ENCODE measurements around the gene CMIP. TPM values are rescaled to one million over a fixed set of nuclear protein-coding genes. Genes with fewer than 3 reads are reported as not detected.

The CMIP gene
- total RNA-seq, 1 donor from 2014 or later, result 19.8 TPM

DNA sequence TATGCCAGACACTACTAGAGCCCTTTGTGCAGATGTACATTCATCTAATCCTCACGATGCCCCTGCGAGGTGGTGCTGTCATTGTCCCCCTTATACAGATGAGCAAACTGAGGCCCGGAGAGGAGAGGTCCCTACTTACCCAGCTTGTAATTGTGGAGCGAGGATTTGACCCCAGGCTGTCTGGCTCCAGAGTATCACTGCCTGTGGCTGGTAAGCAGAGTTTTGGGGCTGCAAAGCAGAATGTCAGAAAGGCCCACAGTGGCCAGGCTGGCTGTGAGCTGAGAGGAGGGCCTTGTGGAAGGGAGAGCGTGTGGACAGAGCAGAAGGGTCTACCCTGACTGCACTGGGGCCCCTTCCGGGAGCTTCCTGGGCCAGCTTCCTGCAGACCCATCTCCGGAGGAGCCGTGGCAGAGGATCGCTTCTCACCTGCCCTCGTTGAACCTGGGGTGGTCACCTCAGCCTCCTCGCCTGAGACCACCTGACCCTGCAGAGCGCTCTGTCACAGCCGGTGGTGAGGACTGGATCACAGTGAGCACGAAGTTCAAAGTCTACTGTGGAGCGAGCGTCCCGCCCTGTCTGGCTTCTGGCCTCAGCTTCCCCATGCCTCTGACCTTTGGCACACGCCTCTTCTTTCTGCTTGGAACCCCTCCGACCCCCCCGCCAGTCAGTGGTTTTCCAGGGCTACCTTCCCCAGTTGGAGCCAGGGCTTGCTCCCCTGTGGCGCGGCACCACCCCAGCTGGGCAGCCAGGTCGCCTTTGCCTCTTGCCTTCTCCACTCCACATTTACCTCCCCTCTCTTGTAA is 12.1 kb downstream of the CMIP start:
- intact Hi-C loops (cut with DNase I), result no loop called here

DNA sequence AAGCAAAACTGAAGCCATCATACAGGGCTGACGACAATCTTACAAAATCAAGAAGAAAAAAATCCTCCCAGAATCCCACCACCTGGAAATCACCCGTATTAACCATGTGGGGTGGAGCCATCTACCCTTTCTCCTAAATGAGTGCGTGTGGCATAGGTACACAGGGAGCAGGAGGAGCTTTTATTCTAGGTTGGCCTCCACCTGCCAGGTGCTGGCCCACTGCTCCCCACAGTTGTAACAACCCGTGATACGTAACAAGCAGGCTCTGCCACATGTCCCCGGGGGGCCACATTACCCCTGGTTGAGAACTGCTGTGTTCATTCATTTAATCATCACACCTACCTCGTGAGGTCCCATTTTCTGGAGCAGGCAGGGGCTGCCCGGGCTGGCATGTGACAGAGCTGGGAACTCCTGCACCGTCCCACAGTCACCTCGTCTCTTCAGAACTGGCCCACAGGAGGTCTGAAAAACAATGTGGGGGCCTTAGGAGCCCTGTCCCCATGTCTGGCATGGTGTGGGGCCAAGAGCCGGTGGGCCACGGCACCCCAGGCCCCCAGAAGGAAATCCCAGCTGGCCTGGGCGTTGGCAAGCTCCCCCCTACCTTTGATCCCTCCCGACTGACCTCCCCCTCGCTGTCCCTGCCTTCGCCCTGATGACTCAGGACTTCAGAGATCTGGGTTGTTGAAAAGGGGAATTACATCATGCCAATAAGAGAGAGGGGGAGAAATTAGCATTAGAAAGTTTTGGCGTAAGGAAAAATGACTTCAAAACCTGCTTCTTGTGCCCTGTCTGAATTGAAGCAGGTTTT is 12.9 kb downstream of the CMIP start:
- intact Hi-C loops (cut with DNase I), result no loop called here
- no peak for DNase-seq (ENCODE audit: low spot score)

More for the DNA sequence above, 12.1 kb downstream of the CMIP start:
- DNase-seq (ENCODE audit: low spot score), result no peak

DNA sequence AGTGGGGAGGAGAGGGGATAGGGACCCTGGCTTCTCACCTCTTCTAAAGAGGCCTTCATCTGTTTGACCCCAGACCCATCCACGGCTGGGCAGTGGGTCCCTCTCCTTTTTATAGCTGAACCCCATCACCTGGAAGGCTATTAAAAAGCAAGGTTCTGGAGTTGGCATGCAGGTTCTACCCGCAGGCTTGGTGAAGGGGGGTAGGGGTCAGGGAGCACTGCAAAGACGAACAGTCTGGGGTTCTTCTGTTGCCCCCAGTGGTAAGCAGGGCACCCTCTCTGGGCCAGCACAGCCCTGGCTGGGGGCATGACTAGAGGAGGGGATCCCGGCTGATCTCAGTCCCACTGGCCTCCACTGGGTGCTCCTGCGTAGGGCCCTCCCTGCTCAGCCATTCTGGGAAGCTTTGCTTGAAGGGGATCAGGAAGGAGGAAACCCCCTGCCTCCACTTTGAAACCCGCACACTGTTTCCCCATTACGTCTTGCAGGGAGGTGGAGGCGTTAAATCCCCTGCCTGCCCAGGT is 13.6 kb downstream of the CMIP start:
- intact Hi-C loops (cut with DNase I), result no loop called here
- DNase-seq (ENCODE audit: low spot score), result no peak

DNA sequence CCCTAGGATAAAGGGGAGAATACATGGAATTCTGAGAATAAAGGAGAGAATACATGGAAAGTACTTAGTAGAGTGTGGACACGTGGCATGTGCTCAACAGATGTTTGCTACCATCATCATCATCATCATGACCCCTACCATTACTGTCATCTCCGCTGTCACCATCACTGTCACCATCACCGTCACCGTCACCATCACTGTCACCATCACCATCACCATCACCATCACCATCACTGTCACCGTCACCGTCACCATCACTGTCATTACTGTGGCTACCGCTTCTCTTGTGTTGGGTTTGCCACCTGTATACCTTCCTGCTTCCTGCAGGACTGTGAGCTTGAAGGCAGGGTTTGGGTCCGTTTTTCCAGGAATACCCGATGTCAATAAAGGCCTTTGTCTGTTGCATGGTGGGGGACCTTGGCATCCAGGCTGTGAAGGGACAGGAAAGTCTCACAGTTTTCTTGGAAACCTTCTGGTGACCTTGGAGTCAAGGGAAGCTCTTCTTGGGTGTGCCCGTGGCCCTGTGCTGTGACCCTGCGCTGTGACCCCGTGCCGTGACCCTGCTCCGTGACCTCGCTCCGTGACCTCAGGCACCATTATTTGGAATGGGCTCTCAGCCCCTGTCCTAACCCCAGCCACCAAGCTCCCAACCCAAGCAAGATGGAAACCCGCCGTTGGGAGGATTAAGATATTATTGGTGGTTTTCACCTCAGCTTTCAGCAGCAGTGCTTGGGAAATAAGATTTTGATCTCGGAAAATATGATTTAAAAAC is 14.4 kb downstream of the CMIP start:
- intact Hi-C loops (cut with DNase I), result no loop called here
- DNase-seq (ENCODE audit: low spot score), result no peak

DNA sequence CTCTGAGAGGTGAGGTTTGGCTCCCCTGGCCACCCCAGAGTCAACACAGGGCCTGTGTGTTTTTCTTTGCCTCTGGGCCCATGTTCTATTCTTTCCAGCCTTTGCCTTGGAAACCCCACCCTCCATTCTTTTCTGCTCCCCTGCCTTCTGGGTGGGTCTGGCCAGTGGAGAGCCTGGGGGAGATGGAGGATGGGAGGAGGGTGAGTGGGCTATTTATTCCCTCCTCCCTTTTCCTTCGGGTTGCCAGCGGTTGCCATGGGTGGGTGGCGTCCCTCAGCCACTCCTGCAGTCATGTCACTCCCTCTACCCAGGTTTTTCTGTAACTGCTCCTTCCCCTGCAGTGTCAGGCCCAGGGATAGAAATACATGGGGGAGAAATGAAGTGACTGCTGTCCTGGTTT is 15.5 kb downstream of the CMIP start:
- no peak for DNase-seq (ENCODE audit: low spot score)
- intact Hi-C loops (cut with DNase I), result no loop called here

DNA sequence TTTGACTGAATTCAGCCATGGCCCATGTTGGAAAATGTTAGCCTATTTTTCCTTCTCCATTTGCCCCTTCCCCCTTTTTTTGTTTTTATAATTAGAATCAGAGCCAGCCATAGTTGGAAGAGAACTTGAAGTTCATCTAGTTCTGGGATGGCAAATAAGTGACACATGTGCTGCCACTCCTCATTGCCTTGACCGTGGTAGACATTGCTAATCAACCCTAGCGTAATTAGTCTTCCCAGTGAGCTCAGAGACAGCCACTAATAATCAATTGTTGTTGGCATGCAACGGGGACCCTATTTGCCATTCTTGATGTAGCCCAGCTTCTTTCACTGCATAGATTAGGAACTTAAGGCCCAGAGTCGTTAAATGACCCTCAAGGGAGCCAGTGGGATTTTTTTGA is 16.6 kb downstream of the CMIP start:
- no peak for DNase-seq (ENCODE audit: low spot score)

DNA sequence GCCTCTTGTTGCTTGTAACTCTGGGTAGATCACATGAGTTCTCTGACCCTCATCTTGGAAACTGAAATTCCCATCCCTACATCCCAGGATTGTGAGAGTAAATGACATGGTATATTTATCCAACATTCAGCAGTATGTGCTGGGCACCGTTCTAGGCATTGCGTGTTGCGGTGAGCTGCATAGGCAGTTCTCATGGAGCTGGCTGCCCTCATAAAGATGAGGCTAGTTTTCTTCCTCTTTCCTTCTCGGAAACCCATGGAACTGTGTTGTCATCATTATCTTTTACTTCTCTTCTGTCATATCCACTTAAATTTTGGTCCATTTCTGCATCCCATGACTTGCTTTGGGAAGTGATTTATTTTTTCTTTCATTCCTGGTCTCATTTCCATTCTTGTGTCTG is 17.2 kb downstream of the CMIP start:
- intact Hi-C loops (cut with DNase I), result no loop called here
- DNase-seq (ENCODE audit: low spot score), result no peak

More for the DNA sequence above, 16.6 kb downstream of the CMIP start:
- intact Hi-C loops (cut with DNase I), result no loop called here

DNA sequence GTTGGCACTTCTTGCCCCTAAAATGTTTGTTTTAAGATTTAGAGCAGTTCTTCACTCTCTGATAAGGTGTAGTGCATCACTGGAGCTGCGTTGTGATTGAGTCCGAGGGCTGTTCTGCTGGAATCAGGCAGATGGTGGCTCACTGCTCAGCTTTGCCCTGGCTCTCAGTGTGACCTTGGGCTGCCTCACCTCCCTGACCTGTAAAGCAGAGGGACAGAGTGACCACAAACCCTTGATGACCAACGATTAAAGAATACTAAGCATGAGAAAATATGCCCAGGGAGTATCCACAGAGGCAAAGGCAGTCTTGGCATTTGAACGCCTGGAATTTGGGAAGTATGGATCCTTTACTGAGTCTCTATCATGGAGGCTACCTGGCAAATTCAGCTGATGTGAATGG is 18.1 kb downstream of the CMIP start:
- intact Hi-C loops (cut with DNase I), result no loop called here
- DNase-seq (ENCODE audit: low spot score), result no peak

DNA sequence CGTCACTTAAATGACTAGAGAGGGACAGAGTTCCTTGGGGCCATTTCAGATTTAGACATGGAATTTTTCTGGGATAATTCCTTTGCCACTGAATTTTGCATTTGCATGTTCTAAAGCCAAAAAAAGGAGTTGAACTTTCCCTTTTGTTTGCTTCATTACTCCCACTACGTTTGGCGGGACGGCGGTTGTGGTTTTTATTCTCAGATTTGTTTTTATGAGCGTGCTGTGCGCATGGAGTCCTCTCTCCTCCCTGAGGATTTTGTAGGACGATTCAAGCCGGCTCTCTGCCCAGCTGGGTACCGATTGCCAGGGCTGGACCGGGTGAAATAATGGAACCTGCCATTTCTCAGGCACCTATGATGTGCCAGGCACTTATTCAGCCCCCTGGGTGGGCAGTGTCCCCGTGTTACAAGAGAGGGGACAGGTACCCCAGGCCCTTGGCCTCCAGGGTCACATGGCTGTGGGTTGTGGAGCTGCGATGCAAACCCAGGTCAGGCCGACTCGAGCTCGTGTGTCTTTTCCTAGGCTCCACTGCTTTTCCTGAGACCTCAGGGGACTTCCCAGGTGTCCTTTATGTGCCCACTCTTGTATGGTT is 18.8 kb downstream of the CMIP start:
- intact Hi-C loops (cut with DNase I), result no loop called here
- DNase-seq (ENCODE audit: low spot score), result no peak

DNA sequence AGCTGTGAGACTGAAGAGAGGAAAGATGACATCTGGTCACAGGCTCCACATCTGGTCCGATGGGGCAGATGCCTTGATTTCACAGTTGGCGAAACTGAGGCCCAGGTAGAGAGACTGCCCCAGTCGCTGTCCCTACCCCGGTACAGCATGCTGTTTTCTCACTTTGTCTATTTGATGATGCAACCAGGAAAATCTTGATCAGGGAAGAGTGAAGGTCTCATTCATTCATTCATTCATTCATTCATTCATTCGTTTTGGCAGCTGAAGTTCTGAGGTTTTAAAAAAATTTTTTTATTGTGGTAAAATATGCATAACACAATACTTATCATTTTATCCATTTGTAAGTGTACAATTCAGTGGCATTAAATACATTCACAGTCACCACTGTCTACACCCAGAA is 19.7 kb downstream of the CMIP start:
- intact Hi-C loops (cut with DNase I), result no loop called here
- DNase-seq (ENCODE audit: low spot score), result no peak

DNA sequence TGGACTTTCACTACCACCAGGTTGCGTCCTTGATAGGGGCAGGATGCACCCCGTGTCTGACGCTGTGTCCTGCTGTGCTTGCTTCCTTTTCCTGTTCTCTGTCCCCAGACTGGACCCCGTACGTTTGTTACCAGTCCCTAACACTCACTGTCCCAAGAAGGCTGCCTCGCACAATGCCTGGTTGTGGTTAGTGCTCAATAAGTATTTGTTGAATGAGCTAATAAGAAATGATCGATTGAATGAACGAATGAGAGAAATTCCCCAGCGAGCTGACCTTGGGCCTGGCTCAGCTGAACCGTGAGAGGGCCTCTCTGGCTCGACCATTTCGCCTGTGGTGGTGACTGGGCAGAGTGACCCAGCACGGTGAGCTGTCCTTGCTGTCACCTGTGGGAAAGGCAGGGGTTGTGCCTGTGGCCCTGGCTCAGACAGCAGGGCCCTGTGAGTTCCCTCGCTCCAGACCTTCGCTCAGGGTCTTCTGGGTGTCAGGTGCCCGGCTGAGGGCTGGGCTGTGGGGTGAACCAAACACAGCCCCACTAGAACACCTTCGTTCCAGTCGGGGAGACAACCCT is 20.9 kb downstream of the CMIP start:
- no peak for DNase-seq (ENCODE audit: low spot score)
- intact Hi-C loops (cut with DNase I), result no loop called here

DNA sequence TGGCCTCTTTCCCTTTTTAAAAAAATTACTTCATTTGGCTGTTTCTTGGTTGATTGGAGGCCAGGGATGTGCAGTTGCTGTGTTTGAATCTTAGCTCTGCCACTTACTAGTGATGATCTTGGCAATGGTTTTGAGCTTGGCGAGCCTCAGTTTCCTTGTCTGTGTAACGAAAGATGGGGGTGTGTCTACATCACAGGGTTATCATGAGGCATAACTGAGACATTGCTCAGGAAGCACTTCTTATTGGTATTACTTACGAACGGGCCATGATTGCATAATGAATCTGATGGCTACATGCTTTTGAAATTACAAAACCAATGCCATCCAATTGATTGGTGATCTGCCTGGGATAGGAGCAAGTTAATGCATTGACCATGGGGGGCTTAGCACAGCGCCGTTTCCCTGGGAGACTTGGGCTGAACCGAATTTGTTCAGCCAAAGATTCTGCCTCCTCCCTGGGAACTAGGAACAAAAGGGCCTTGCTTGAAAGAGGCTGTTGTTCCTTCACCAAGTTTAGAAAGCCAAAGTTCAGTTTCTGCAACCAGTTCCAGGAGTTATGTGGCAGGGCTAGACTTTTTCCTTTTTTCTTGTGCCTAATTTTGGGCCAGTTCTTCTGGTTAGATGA is 21.9 kb downstream of the CMIP start:
- intact Hi-C loops (cut with DNase I), result no loop called here
- no peak for DNase-seq (ENCODE audit: low spot score)

DNA sequence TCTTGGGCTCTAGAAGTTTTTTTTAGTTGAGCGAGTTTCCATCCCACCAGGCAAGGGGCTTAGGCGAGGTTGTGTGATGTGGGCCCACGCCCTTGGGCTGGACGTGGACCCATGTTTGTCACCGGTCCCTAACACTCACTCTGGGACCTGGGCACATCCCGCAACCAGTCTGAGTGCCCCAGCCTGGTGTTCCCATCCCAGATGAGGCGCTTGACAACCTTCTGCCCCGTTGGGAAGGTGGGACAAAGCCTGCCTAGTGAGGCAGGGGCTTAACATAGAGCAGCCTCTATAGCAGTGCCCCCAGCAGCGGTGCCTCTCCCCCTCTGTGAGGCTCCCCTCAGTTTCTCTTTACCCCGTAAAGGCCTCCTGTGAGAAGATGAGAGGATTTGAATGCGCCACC is 22.5 kb downstream of the CMIP start:
- no peak for DNase-seq (ENCODE audit: low spot score)
- intact Hi-C loops (cut with DNase I), result no loop called here

DNA sequence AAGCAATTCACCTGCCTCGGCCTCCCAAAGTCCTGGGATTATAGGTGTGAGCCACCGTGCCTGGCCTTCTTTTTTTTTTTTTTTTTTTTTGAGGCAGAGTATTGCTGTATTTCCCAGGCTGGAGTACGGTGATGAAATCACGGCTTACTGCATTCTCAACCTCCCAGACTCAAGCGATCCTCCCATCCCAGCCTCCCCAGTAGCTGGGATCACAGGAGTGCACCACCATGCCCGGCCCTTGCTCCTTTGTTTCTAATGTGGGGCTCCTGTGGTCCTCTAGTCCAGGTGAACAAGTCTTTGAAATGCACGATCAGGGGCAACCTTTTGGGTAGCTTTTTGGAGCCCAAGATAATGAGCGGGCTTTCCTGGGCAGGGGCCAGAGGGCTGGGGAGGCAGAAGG is 23.2 kb downstream of the CMIP start:
- intact Hi-C loops (cut with DNase I), result no loop called here
- no peak for DNase-seq (ENCODE audit: low spot score)

DNA sequence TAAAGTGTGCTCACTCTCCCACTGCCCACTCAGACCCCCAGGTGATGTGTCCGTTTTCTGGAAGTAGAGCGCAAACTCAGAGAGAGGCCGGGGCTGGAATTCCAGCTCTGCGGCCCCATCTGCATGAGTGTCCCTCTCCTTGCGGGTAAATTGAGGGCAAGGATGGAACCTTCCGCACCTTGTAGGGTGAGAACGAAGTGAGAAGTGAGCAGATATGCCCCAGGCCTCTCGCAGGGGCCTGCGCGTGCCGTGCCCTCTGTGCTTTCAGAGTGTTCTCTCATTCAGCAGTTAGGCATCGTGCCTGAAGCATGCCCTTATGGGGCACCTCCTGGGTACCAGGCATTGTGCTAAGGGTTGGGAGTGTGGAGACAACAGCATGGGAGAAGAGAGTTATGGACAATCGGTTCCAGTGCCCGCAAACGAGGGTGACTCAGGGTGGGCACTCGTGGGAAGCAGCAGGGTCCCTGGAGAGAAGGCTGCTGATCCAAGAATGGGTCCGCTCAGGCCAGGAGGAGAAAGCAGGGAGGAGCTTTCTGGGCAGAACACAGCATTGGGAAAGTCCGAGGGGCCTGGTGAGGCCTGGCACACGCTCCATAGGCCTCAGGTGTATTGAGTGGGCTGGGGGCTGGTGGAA is 23.8 kb downstream of the CMIP start:
- intact Hi-C loops (cut with DNase I), result no loop called here
- no peak for DNase-seq (ENCODE audit: low spot score)

DNA sequence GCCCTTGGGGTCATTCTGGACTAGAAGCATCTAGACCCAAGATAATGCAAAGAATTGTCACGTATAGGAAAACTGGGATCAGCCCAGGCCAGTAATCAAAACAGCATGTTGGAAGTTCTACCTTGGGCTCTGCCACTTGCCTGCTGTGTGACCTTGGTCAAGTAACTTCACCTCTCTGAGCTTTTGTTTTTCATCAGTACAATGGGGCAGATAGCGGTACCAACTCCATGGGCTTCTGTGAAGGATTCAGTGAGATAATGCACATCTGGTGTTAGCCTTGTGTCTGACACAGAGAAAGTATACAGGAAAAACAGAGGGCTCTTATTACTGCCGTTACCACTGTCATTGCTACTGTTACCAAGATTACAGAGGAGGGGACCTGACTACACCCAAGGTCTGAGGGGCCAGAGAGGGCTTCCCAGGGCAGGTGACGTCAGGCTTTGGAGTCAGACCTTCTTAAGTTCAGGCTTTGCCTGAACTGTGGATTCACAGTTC is 24.6 kb downstream of the CMIP start:
- intact Hi-C loops (cut with DNase I), result no loop called here
- no peak for DNase-seq (ENCODE audit: low spot score)

DNA sequence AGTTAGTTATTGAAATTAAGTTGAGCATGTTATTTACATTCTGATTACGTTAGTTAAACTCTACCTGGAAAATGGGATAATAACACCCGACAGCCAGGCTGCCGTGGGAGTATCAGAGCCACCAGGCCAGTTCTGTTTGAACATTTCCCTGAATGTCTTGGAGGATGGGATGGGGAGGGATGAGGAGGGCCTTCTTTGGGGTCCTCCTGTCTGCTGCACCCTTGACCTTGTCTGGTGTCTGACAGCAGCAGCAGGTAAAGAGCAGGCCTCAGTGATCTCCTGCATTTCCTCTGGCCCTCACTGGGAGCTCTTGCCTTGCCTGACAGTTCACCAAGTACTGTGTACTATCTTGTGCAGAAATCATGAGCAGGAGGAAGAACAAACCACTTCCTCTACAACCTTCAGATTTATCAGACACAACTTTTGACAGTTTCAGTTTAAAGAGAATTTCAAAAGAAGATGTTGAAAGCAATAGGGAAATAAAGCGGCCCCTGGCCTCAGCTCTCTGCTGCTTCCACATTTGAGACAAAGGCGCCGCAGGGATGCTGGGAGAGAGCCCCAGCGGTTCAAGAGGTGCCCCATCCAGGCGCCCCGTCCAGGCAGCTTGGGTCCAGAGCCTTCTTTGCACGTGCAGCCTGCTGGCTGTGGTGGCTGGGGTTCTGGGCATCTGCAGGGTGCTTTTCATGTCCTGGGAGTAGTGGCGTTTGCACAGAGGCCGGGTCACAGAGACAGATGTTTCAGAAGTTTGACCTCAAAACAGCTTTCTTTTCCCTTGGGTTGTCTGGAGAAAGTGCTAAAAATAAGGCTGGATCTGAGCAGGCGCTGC is 25.3 kb downstream of the CMIP start:
- no peak for DNase-seq (ENCODE audit: low spot score)
- intact Hi-C loops (cut with DNase I), result no loop called here

Data from cardiac septum (tissue), 1 donor.